H9 (cell line): ENCODE results near the gene RMRP. TPM values are rescaled to one million over a fixed set of nuclear protein-coding genes. Genes with fewer than 3 reads are reported as not detected.

ENCODE experiments used
- DNase-seq: peaks from one replicate; pipeline ENCODE4 v3.0.0-alpha.2; 2017
- H2AFZ ChIP-seq: one replicate; pipeline ENCODE4 v1.6.1; 2013; ENCODE audit warnings: mild to moderate bottlenecking, low read length, control low read depth, moderate library complexity
- H2AK5ac ChIP-seq: 2 replicates; pipeline ENCODE4 v1.6.1; 2013; ENCODE audit warnings: low read length, control low read depth, mixed read lengths; ENCODE audit not compliant: insufficient read length
- H2BK120ac ChIP-seq: one replicate; pipeline ENCODE4 v1.6.1; 2013; ENCODE audit warnings: low read depth, mild to moderate bottlenecking, low read length, control low read depth, inconsistent platforms; ENCODE audit not compliant: poor library complexity, severe bottlenecking
- H2BK12ac ChIP-seq: 2 replicates; pipeline ENCODE4 v1.6.1; 2013; ENCODE audit warnings: low read length, control low read depth, mixed read lengths, low read depth; ENCODE audit not compliant: insufficient read length
- H2BK15ac ChIP-seq: 2 replicates; pipeline ENCODE4 v1.6.1; 2013; ENCODE audit warnings: low read depth, low read length, control low read depth
- H2BK20ac ChIP-seq: one replicate; pipeline ENCODE4 v1.6.1; 2013; ENCODE audit warnings: low read depth, mild to moderate bottlenecking, low read length, control low read depth, inconsistent platforms; ENCODE audit not compliant: poor library complexity, severe bottlenecking
- H2BK5ac ChIP-seq: 2 replicates; pipeline ENCODE4 v1.6.1; 2013; ENCODE audit warnings: low read length, control low read depth, mixed read lengths; ENCODE audit not compliant: insufficient read length
- H3K14ac ChIP-seq: 2 replicates; pipeline ENCODE4 v1.6.1; 2013; ENCODE audit warnings: low read length, control low read depth; ENCODE audit not compliant: insufficient read depth
- H3K18ac ChIP-seq: 2 replicates; pipeline ENCODE4 v1.6.1; 2013; ENCODE audit warnings: low read depth, mild to moderate bottlenecking, mixed read lengths, low read length, control low read depth; ENCODE audit not compliant: insufficient read length
- H3K23ac ChIP-seq: 2 replicates; pipeline ENCODE4 v1.6.1; 2013; ENCODE audit warnings: low read length, control low read depth, mixed read lengths, low read depth; ENCODE audit not compliant: insufficient read length
- H3K23me2 ChIP-seq: 2 replicates; pipeline ENCODE4 v1.6.1; 2013; ENCODE audit warnings: low read depth, mild to moderate bottlenecking, mixed read lengths, low read length, control low read depth; ENCODE audit not compliant: insufficient read length, poor library complexity, severe bottlenecking
- H3K27ac ChIP-seq: 2 replicates; pipeline ENCODE4 v1.5.1; 2013; ENCODE audit warnings: low read length, control low read depth, mixed read lengths, low read depth; ENCODE audit not compliant: insufficient read length
- H3K27me3 ChIP-seq: 2 replicates; pipeline ENCODE4 v1.6.1; 2013; ENCODE audit warnings: low read length, control low read depth, inconsistent platforms; ENCODE audit not compliant: insufficient read depth
- H3K4ac ChIP-seq: 2 replicates; pipeline ENCODE4 v1.6.1; 2013; ENCODE audit warnings: low read depth, mild to moderate bottlenecking, control low read depth, inconsistent platforms, low read length, moderate library complexity
- H3K4me1 ChIP-seq: 2 replicates; pipeline ENCODE4 v1.6.1; 2013; ENCODE audit warnings: low read length, control low read depth, inconsistent platforms; ENCODE audit not compliant: insufficient read depth
- H3K4me2 ChIP-seq: 2 replicates; pipeline ENCODE4 v1.6.1; 2013; ENCODE audit warnings: low read length, control low read depth, mixed read lengths; ENCODE audit not compliant: insufficient read length, insufficient read depth
- H3K56ac ChIP-seq: 2 replicates; pipeline ENCODE4 v1.6.1; 2013; ENCODE audit warnings: low read depth, mild to moderate bottlenecking, mixed read lengths, low read length, control low read depth; ENCODE audit not compliant: insufficient read length
- H3K79me1 ChIP-seq: 2 replicates; pipeline ENCODE4 v1.6.1; 2013; ENCODE audit warnings: low read depth, mild to moderate bottlenecking, moderate library complexity, low read length, control low read depth, inconsistent platforms; ENCODE audit not compliant: insufficient read depth, poor library complexity, severe bottlenecking
- H3K79me2 ChIP-seq: 2 replicates; pipeline ENCODE4 v1.6.1; 2013; ENCODE audit warnings: low read length, control low read depth, inconsistent platforms; ENCODE audit not compliant: insufficient read depth
- H3K9ac ChIP-seq: 2 replicates; pipeline ENCODE4 v1.6.1; 2013; ENCODE audit warnings: low read length, control low read depth, mixed read lengths; ENCODE audit not compliant: insufficient read length; ENCODE audit errors: extremely low read depth
- H3K9me3 ChIP-seq: one replicate; pipeline ENCODE4 v1.6.1; 2013; ENCODE audit warnings: low read depth, low read length, inconsistent platforms; ENCODE audit not compliant: control insufficient read depth
- H3T11ph ChIP-seq: one replicate; pipeline ENCODE4 v1.6.1; 2013; ENCODE audit warnings: mild to moderate bottlenecking, low read length, control low read depth, inconsistent platforms
- H4K20me1 ChIP-seq: one replicate; pipeline ENCODE4 v1.6.1; 2013; ENCODE audit not compliant: control insufficient read depth, insufficient read length, insufficient read depth
- H4K5ac ChIP-seq: 2 replicates; pipeline ENCODE4 v1.6.1; 2013; ENCODE audit warnings: low read depth, mild to moderate bottlenecking, mixed read lengths, low read length, control low read depth; ENCODE audit not compliant: insufficient read length
- H4K8ac ChIP-seq: replicated peaks from 2 replicates; pipeline ENCODE4 v1.6.1; 2013; ENCODE audit warnings: low read length, control low read depth, mixed read lengths, low read depth; ENCODE audit not compliant: insufficient read length
- H4K91ac ChIP-seq: 2 replicates; pipeline ENCODE4 v1.6.1; 2013; ENCODE audit warnings: low read depth, mild to moderate bottlenecking, moderate library complexity, mixed read lengths, low read length, control low read depth; ENCODE audit not compliant: insufficient read length
- H3K27ac Mint-ChIP-seq, 3 experiments: 2 replicates in 2 of 3; 3 replicates in 1 of 3; pipeline ENCODE4 v1.8.0; 2020 to 2021; ENCODE audit warnings: mixed read lengths in 3 of 3, mild to moderate bottlenecking in 1 of 3, moderate library complexity in 1 of 3
- H3K27me3 Mint-ChIP-seq: 2 replicates; pipeline ENCODE4 v1.8.0; 2021; ENCODE audit warnings: low read depth, mild to moderate bottlenecking, moderate library complexity, mixed read lengths
- H3K36me3 Mint-ChIP-seq, 3 experiments: 2 replicates in 2 of 3; 3 replicates in 1 of 3; pipeline ENCODE4 v1.8.0; 2020 to 2021; ENCODE audit warnings: low read depth in 3 of 3, mixed read lengths in 3 of 3; ENCODE audit not compliant: insufficient read depth in 1 of 3
- H3K4me1 Mint-ChIP-seq, 2 experiments: 2 replicates each; pipeline ENCODE4 v1.8.0; 2020; ENCODE audit warnings: mixed read lengths in 2 of 2
- H3K4me3 Mint-ChIP-seq, 2 experiments: 2 replicates in 1 of 2; 3 replicates in 1 of 2; pipeline ENCODE4 v1.8.0; 2020 to 2021; ENCODE audit warnings: mild to moderate bottlenecking in 2 of 2, mixed read lengths in 2 of 2, moderate library complexity in 1 of 2
- H3K9me3 Mint-ChIP-seq, 2 experiments: 2 replicates in 1 of 2; 3 replicates in 1 of 2; pipeline ENCODE4 v1.8.0; 2020; ENCODE audit warnings: mild to moderate bottlenecking in 2 of 2, mixed read lengths in 2 of 2, moderate library complexity in 1 of 2
- WGBS: extraction: QIAGEN DNeasy Blood & Tissue Kit; methylation state at CpG from one replicate; pipeline ENCODE4 v1.1.7; 2013; ENCODE audit warnings: missing lambda C conversion rate, low lambda C conversion rate, mixed read lengths; ENCODE audit not compliant: insufficient read length; ENCODE audit errors: extremely low coverage; 5-methylcytosine and 5-hydroxymethylcytosine counted together
- total RNA-seq: library from RNA; stranded (reverse); gene quantifications from 2 replicates; pipeline ENCODE4 v1.2.1, GENCODE V29; 2021
- TF ChIP-seq, protein P1 (sequence below): fragments of 200-600 bp; sonication (generic); conservative IDR thresholded peaks from 3 replicates; pipeline ENCODE4 v1.8.0; 2021; ENCODE audit warnings: antibody characterized with exemption, mild to moderate bottlenecking

The RMRP gene
- total RNA-seq, 1 experiment from 2014 or later, result 18,417 TPM

DNA sequence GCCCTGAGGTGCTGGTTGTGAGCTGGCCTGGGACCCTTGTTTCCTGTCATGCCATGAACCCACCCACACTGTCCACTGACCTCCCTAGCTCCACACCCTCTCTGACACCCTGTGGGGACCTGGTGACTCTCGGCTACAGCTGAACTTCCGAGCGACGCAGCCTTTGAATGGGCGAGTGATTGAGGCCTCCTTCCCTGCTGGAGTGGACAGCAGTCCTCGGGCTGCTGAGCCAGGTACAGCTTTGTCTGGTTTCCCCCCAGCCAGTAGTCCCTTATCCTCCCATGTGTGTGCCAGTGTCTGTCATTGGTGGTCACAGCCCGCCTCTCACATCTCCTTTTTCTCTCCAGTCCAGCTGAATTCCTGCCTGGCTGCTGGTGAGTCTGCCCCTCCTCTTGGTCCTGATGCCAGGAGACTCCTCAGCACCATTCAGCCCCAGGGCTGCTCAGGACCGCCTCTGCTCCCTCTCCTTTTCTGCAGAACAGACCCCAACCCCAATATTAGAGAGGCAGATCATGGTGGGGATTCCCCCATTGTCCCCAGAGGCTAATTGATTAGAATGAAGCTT is 22.0 kb upstream of the RMRP start:
- no peak overlapping the region for H3T11ph ChIP-seq
- H3K27ac Mint-ChIP-seq, result no peak overlapping the region
- H3K14ac ChIP-seq, result no peak overlapping the region

More for the DNA sequence above, 22.0 kb upstream of the RMRP start:
- Histone ChIP-seq H3K18ac (no peak overlapping the region), H2BK5ac (no peak overlapping the region), H3K4ac (no peak overlapping the region), H2BK20ac (no peak overlapping the region), H3K23me2 (no peaks in the 10 kb centered on the region), H4K20me1 (no peaks in the 10 kb centered on the region), H3K9me3 (no peaks in the 10 kb centered on the region), H2AK5ac (no peak overlapping the region), H3K4me2 (no peak overlapping the region), H3K27me3 (no peaks in the 10 kb centered on the region; the same call in 1 of the 2 replicates), H4K91ac (no peak overlapping the region), H3K4me1 (no peaks in the 10 kb centered on the region; the same call in none of the 2 replicates), H3K23ac (no peak overlapping the region), H2AFZ (no peak overlapping the region), H3K56ac (no peak overlapping the region), H2BK120ac (no peak overlapping the region), H3K79me2 (no peaks in the 10 kb centered on the region), H3K79me1 (no peaks in the 10 kb centered on the region), H2BK12ac (no peak overlapping the region), H3K27ac (no peak overlapping the region), H4K8ac (no peak overlapping the region), H3K9ac (no peak overlapping the region), H2BK15ac (no peak overlapping the region), H4K5ac (no peak overlapping the region)
- TF ChIP-seq, protein P1, sequence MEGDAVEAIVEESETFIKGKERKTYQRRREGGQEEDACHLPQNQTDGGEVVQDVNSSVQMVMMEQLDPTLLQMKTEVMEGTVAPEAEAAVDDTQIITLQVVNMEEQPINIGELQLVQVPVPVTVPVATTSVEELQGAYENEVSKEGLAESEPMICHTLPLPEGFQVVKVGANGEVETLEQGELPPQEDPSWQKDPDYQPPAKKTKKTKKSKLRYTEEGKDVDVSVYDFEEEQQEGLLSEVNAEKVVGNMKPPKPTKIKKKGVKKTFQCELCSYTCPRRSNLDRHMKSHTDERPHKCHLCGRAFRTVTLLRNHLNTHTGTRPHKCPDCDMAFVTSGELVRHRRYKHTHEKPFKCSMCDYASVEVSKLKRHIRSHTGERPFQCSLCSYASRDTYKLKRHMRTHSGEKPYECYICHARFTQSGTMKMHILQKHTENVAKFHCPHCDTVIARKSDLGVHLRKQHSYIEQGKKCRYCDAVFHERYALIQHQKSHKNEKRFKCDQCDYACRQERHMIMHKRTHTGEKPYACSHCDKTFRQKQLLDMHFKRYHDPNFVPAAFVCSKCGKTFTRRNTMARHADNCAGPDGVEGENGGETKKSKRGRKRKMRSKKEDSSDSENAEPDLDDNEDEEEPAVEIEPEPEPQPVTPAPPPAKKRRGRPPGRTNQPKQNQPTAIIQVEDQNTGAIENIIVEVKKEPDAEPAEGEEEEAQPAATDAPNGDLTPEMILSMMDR, result no peak
- Mint-ChIP-seq H3K9me3 (no peaks in the 10 kb centered on the region), H3K36me3 (peaks cover 26 to 31% (median 31%) of the 10 kb centered on the region in 3 experiments; a peak in 6 of 7 replicates), H3K4me3 (no peak overlapping the region), H3K4me1 (peaks cover 22 to 28% of the 10 kb centered on the region in 2 experiments), H3K27me3 (peaks cover 20% of the 10 kb centered on the region)
- no CpG with 5 or more reads among the region's 8 CpGs for WGBS
- no peak for DNase-seq
